Activated T-cell treated with anti-CD3 and anti-CD28 coated beads for 1 hour (primary cell): ENCODE data around the gene PAIP1.
A peak's percentile ranks its signal among the peaks of the same experiment; 100 is the strongest.
"Not testable (repeated sequence)": the region's sequence is repeated elsewhere in the genome, so short reads cannot be mapped to it uniquely, and the experiment has no call there.

Source experiments
- DNase-seq: peaks from one replicate; pipeline ENCODE4 v3.0.0-alpha.2; 2020; ENCODE audit warnings: low read depth

PAIP1 gene

GRCh38 chr5:43556857-43557542 lies at the start of gene PAIP1:
Gene PAIP1, minus strand, starts transcription at chr5:43557077. Its CDS starts 231 bp downstream, at chr5:43556846.
- DNase-seq = peak; percentile 68

GRCh38 chr5:43606351-43606750 lies 49.5 kb upstream of the PAIP1 start:
- no peak for DNase-seq

- no peak for DNase-seq
Observed at GRCh38 chr5:43604699-43605098, 47.8 kb upstream of the PAIP1 start.

- peak; percentile 48 for DNase-seq
Observed at GRCh38 chr5:43603344-43604217, 46.7 kb upstream of the PAIP1 start.

GRCh38 chr5:43602461-43603343 lies 45.8 kb upstream of the PAIP1 start, which contains the start of gene NNT:
Gene NNT, plus strand, starts transcription at chr5:43603180. Its CDS starts 6,016 bp downstream, at chr5:43609196.
- DNase-seq = peak; percentile 67

GRCh38 chr5:43601454-43602260 lies 44.8 kb upstream of the PAIP1 start:
- no peak for DNase-seq

GRCh38 chr5:43598927-43599326 lies 42.0 kb upstream of the PAIP1 start:
- not testable (repeated sequence) for DNase-seq

- no peak for DNase-seq
Observed at GRCh38 chr5:43592363-43592762, 35.5 kb upstream of the PAIP1 start.

- DNase-seq = no peak
Observed at GRCh38 chr5:43590700-43591099, 33.8 kb upstream of the PAIP1 start.

- no peak for DNase-seq
Observed at GRCh38 chr5:43589310-43589709, 32.4 kb upstream of the PAIP1 start.

GRCh38 chr5:43588842-43589241 lies 32.0 kb upstream of the PAIP1 start:
- DNase-seq = no peak

GRCh38 chr5:43584166-43584699 lies 27.4 kb upstream of the PAIP1 start:
- DNase-seq = no peak

- no peak for DNase-seq
Observed at GRCh38 chr5:43583724-43584123, 26.8 kb upstream of the PAIP1 start.

- no peak for DNase-seq
Observed at GRCh38 chr5:43582082-43583005, 25.5 kb upstream of the PAIP1 start.

GRCh38 chr5:43581398-43581797 lies 24.5 kb upstream of the PAIP1 start:
- no peak for DNase-seq

- not testable (repeated sequence) for DNase-seq
Observed at GRCh38 chr5:43580402-43581210, 23.7 kb upstream of the PAIP1 start.

GRCh38 chr5:43573058-43573457 lies 16.2 kb upstream of the PAIP1 start:
- no peak for DNase-seq

GRCh38 chr5:43572357-43572756 lies 15.5 kb upstream of the PAIP1 start:
- DNase-seq = no peak

- no peak for DNase-seq
Observed at GRCh38 chr5:43571237-43571636, 14.4 kb upstream of the PAIP1 start.
